ENCODE data around the gene SFXN3. TPM values are rescaled to one million over a fixed set of nuclear protein-coding genes. Genes with fewer than 3 reads are reported as not detected.

SFXN3 gene
- total and polyA plus RNA-seq, 2 of the 13 experiments (the other 11 are each of a cell fraction or from before 2014, with no cell fraction given) = 16.8 to 71.5 TPM

GRCh38 chr10:100986952-100987684 is 43.9 kb upstream of the SFXN3 start, which contains the start of the genes MRPL43 and TWNK (continued):
- TF ChIP-seq JARID2 (CRISPR knock-in tag; IDR thresholded peaks at IDR 0.05; ENCODE audit: insufficient replicate concordance) (no peak), KMT2A (CRISPR knock-in tag; IDR thresholded peaks at IDR 0.05) (peak; percentile 80; the same call in 1 of the 2 replicates), NRL (CRISPR knock-in tag; IDR thresholded peaks at IDR 0.05; ENCODE audit: borderline replicate concordance) (peak; percentile 78; the same call in 1 of the 2 replicates), BCLAF1 (IDR thresholded peaks at IDR 0.05) (no peak), IKZF1 (IDR thresholded peaks at IDR 0.05) (no peak), HNRNPK (IDR thresholded peaks at IDR 0.05; ENCODE audit: low read depth, low read length, poor library complexity, severe bottlenecking) (peak; percentile 47), NR2F1 (CRISPR knock-in tag; IDR thresholded peaks at IDR 0.05) (no peak), GTF2F1 (IDR thresholded peaks at IDR 0.05; ENCODE audit: low read length) (no peak), NONO (IDR thresholded peaks at IDR 0.05) (no peak), NONO (CRISPR knock-in tag; conservative IDR thresholded peaks at IDR 0.05) (peak; percentile 88), BCL6 (CRISPR knock-in tag; IDR thresholded peaks at IDR 0.05) (no peak), SAFB2 (CRISPR knock-in tag; IDR thresholded peaks at IDR 0.05; ENCODE audit: borderline replicate concordance, low read depth) (peak; percentile 66), ZNF780A (CRISPR knock-in tag; IDR thresholded peaks at IDR 0.05) (peak; percentile 82; the same call in 1 of the 2 replicates), ZNF615 (CRISPR knock-in tag; IDR thresholded peaks at IDR 0.05; ENCODE audit: borderline replicate concordance) (no peak), DNMT1 (CRISPR knock-in tag; IDR thresholded peaks at IDR 0.05) (0 out of 2 replicates have a peak, but pooled peaks have one; percentile 44), EZH2 (conservative IDR thresholded peaks at IDR 0.05; ENCODE audit: low read depth, low read length) (no peak), TEAD2 (CRISPR knock-in tag; IDR thresholded peaks at IDR 0.05) (no peak), ZUFSP (CRISPR knock-in tag; IDR thresholded peaks at IDR 0.05; ENCODE audit: borderline replicate concordance) (no peak), EED (CRISPR knock-in tag; IDR thresholded peaks at IDR 0.05) (peak; percentile 64; the same call in 1 of the 2 replicates)
- TF ChIP-seq, protein P1, sequence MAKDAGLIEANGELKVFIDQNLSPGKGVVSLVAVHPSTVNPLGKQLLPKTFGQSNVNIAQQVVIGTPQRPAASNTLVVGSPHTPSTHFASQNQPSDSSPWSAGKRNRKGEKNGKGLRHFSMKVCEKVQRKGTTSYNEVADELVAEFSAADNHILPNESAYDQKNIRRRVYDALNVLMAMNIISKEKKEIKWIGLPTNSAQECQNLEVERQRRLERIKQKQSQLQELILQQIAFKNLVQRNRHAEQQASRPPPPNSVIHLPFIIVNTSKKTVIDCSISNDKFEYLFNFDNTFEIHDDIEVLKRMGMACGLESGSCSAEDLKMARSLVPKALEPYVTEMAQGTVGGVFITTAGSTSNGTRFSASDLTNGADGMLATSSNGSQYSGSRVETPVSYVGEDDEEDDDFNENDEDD (CRISPR knock-in tag; IDR thresholded peaks at IDR 0.05; ENCODE audit: borderline replicate concordance) = no peak
- TF ChIP-seq, protein P2, sequence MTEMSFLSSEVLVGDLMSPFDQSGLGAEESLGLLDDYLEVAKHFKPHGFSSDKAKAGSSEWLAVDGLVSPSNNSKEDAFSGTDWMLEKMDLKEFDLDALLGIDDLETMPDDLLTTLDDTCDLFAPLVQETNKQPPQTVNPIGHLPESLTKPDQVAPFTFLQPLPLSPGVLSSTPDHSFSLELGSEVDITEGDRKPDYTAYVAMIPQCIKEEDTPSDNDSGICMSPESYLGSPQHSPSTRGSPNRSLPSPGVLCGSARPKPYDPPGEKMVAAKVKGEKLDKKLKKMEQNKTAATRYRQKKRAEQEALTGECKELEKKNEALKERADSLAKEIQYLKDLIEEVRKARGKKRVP (CRISPR knock-in tag; IDR thresholded peaks at IDR 0.05) = peak in 1 of 2 experiments; percentile 50; a peak in 1 of 4 replicates
